HG03103 (cell line): Measurements from ENCODE around the gene FLNB.
"Not testable (repeated sequence)": the region's sequence is repeated elsewhere in the genome, so short reads cannot be mapped to it uniquely, and the experiment has no call there.

Experiments
- ATAC-seq: cut with Tn5 transposase; IDR thresholded peaks from one replicate; pipeline ENCODE4 v1.9.1; 2021; ENCODE audit warnings: low read depth; ENCODE audit not compliant: unreplicated experiment

Gene FLNB

GRCh38 chr3:58192069-58192468, 183.8 kb downstream of the FLNB start:
- no peak for ATAC-seq

- no peak for ATAC-seq
These were observed 185.6 kb downstream of the FLNB start for GRCh38 chr3:58193682-58194407.

- ATAC-seq: no peak
These were observed 189.4 kb downstream of the FLNB start for GRCh38 chr3:58197588-58197987.

- no peak for ATAC-seq
These were observed 190.1 kb downstream of the FLNB start for GRCh38 chr3:58198362-58198761.

GRCh38 chr3:58198804-58199203, 190.6 kb downstream of the FLNB start:
- ATAC-seq: no peak

GRCh38 chr3:58200121-58200709, 192.0 kb downstream of the FLNB start:
- no peak for ATAC-seq

- ATAC-seq: no peak
These were observed 192.7 kb downstream of the FLNB start for GRCh38 chr3:58200846-58201355.

- ATAC-seq: not testable (repeated sequence)
These were observed 193.2 kb downstream of the FLNB start for GRCh38 chr3:58201451-58201850.

GRCh38 chr3:58202917-58203360, 194.7 kb downstream of the FLNB start:
- ATAC-seq: peak; percentile 42

- ATAC-seq: no peak
These were observed 195.3 kb downstream of the FLNB start for GRCh38 chr3:58203541-58203940.

GRCh38 chr3:58204720-58205119, 196.5 kb downstream of the FLNB start:
- no peak for ATAC-seq

- ATAC-seq: no peak
These were observed 197.8 kb downstream of the FLNB start for GRCh38 chr3:58205981-58206380.

- ATAC-seq: no peak
These were observed 198.3 kb downstream of the FLNB start for GRCh38 chr3:58206406-58207011.

- no peak for ATAC-seq
These were observed 199.7 kb downstream of the FLNB start for GRCh38 chr3:58207954-58208353.

- no peak for ATAC-seq
These were observed 201.7 kb downstream of the FLNB start for GRCh38 chr3:58209933-58210332.

- no peak for ATAC-seq
These were observed 202.7 kb downstream of the FLNB start, which contains the start of gene DNASE1L3 for GRCh38 chr3:58210761-58211460. Gene DNASE1L3 (minus strand): TSS chr3:58210972. CDS start chr3:58210906, 66 bp downstream.

- ATAC-seq: peak; percentile 82
These were observed 206.5 kb downstream of the FLNB start for GRCh38 chr3:58214484-58215316.

GRCh38 chr3:58215317-58216025, 207.2 kb downstream of the FLNB start:
- no peak for ATAC-seq

- no peak for ATAC-seq
These were observed 208.4 kb downstream of the FLNB start for GRCh38 chr3:58216496-58217195.
